NK-92 (cell line): ENCODE data around the gene LANCL2.

ENCODE experiments used
- DNase-seq: peaks from one replicate; lab custom pipeline; 2025; ENCODE audit not compliant: unreplicated experiment; lab: John Stamatoyannopoulos, UW

Gene LANCL2

GRCh38 chr7:55435466-55435865 is 70.3 kb downstream of the LANCL2 start:
- DNase-seq: no peak

GRCh38 chr7:55436457-55436856 is 71.3 kb downstream of the LANCL2 start:
- no peak for DNase-seq

GRCh38 chr7:55437375-55437774 is 72.2 kb downstream of the LANCL2 start:
- no peak for DNase-seq

GRCh38 chr7:55438085-55438756 is 73.1 kb downstream of the LANCL2 start:
- DNase-seq: no peak

DNA sequence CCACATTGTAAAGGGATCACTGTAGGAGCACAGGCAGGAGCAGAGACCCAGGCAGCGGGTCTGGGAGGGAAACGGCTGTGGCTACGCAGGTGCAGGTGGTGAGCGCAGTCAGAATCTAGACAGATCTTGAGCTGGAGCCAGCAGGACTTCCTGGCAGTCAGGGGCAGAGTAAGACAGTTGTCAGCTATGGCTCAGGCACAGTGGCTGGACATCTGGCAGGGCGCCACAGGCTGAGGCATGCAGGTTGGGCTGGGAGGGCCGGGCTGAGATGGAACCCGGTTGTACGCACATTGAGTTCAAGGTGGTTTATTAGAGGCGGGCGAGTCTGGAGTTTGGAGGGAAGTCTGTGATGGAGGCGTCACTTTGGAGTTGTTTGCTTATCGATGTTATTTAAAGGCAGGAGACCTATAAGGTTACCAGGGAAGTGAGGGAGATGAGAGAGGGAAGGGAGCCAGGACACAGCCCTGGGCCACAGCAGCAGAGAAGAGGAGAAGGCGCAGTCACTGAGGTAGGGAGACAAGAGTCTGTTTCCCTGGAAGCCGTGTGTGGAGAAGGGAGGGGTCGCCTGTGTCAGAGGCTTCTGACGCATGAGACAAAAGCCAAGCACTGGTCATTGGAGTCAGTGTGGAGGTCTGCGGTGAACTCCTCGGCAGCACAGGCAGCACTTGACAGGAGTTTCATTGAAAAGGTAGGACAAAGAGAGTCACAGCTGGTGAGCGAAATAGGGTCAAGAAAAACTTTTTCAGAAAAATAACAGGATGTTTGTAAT is 73.8 kb downstream of the LANCL2 start:
- no peak for DNase-seq

DNA sequence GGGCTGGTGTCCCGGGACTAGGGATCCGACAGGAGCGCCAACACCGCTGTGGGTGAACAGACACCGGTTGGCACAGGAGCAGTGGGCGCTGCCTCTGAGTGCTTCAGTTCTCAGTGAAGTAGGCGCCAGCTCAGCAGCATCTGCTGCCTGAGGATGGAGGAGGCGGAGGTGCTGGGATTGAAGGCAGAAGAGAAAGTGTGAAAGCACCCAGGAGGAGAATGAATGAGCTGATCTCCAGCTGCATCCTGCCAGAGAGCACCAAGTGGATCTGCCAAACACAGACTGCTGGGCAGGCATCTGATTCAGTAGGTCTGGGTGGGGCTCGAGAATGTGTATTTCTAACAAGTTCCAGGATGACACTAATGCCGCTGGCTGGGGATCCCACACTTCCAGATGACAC is 74.5 kb downstream of the LANCL2 start:
- no peak for DNase-seq

DNA sequence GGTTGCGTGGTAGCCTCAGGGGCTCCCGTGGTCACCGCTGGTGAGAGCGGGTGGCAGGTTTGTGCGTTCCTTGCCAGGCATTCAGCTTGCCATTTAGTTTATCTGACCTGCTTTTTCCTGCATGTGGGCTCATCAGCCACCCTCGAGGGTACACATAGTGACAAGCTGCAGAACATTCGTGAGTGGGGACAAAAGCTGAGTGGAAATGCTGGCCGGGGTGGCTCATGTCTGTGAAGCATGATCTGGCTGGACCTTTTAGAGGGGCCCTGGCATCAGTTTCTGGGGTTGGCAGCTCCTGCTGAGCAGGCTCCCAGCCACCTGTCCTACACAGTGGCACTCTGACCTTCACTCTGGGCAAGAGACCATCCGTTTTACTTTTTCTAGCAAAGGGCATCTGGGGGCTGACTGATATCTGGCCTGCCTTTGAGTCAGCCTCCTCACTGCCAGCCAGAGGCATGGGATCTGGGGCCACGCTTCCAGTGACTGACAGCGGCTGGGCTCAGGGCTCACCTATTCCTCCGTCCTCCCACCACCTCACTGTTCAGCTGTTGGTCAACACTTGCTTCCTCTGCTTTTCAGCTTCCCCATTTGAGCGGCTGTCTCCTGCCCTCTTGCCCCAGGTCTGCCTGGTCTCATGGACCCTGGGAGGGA is 75.0 kb downstream of the LANCL2 start:
- no peak for DNase-seq

- no peak for DNase-seq
Observed at GRCh38 chr7:55441002-55441401, 75.9 kb downstream of the LANCL2 start.

DNA sequence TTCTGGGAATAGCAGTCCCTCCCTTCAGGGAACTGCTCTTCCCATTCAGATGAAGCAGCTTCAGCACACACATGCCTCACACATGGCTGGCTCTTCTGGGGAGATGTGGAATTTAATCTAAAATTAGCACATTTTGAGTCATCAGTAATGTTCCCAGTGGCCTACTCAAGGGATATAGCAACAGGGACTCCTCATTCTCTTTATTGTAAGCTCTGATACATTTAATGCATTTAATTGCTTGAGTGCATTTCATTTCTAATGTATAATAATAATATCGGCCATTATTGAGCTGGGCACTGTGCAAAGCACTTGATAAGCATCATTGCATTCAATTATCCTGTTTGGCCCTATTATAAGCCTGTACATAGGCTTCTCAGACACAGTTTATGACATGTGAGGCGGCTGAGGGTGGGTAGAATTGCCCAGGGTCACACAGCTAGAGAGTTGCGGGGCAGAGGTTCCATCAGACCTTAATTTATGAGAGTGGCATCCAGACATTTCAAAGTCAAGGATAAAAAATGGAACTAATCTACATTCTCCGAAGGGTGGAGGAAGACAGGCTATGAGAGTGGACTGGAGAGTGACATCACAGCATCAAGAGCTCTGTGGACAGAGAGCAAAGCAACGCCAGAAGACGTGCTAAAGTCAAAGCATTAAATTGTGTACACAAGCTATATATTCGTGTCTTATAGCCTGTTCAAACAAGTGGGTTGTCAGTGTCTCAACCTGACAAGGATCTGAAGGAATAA is 76.8 kb downstream of the LANCL2 start:
- DNase-seq: no peak

DNA sequence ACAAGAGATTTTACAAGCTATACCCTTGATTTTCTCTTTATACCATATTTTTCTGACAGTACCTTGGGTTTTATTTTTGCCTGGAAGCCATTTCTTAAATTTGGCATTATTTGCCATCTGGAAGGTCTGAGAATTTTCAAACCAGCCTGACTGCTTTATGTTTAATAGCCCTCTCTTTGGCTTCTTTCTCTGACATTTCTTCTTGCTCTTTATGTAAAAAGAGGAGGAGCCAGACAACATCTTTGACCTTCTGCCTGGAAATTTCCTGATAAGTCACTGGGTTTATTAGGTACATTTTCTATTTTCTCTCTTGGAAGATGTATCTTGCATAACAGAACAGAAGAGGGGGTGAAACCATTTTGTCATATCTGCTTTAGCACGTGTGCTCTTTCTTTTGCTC is 79.6 kb downstream of the LANCL2 start:
- DNase-seq: no peak

DNA sequence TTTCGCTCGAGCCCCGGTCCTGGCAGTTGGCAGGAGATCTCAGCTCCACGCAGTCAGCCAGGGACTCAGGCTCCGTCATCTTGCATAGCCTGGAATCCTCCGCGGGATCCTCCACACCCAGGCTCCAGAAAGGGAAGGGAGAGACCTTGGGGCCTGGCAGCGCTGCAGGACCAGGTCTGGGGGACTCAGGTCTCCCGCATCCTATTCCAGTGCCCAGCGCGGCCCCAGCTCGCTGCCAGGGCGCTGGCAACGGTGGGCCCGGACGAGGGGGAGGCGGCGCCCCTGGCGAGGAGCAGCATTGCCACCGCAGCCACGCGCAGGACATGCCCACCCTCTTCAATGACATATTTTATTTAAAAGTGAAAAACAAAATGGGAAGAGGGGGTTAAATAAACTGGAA is 83.4 kb downstream of the LANCL2 start:
- no peak for DNase-seq

DNA sequence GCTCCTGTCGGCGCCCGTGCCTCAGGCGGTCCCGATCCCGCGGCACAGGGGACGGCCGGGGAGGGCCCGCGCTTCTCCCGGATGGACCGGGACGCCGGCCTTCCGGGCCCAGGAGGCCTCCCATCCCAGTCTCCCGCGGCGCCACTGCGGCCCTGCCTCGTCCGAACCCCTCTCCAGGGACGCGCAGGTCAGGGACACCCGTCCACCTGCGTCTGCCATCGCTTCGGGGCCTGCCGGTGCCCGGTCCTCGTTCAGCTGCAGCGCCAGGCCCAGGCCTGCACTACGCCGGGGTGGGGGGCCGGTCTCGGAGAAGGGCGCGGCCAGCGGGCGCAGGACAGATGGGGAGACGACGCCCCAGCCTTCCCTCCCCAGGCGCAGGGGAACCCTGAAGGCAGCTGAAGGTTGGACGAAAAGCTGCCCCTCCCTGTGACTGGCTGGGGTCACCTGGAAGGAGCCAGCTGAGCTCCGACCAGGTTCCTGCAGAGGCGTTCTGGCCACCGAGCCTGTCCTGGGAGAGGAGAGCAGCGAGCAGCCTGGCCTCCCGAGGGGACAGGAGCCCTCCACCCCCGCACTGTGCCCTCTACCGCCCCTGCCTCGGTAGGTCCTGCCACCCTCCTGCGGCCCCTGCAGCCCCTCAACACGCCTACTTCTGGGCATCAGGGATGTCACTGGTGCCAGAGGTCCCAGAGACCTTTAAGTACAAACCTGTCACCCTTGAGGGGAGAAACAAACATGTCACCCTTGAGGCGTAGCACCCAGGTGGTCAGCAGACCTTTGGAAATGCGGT is 84.3 kb downstream of the LANCL2 start:
- no peak for DNase-seq

DNA sequence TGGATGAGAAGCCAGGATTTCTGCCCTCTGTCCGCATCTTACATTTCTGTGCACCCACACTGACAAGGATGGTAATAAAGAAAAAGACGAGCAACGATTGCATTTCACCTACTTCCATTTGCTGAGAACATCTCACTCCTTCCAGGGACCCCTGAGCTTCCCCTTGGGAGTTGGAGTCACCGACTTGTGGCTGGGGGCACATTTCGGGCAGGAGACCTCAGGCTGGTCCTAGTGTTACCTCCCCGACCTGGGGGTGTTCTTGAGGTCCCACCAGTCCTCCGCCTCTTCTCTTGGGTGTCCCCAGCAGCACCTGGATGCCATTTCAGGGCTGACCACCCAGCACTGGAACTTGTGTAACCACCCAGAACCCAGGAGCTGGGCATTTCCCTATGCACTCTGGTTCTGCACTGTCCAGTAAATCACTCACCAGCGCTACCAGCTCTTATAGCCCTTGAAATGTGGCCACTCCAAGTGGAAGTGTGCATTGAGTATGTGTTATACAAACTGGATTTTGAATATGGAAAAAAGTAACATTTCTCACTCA is 84.9 kb downstream of the LANCL2 start:
- DNase-seq: no peak

DNA sequence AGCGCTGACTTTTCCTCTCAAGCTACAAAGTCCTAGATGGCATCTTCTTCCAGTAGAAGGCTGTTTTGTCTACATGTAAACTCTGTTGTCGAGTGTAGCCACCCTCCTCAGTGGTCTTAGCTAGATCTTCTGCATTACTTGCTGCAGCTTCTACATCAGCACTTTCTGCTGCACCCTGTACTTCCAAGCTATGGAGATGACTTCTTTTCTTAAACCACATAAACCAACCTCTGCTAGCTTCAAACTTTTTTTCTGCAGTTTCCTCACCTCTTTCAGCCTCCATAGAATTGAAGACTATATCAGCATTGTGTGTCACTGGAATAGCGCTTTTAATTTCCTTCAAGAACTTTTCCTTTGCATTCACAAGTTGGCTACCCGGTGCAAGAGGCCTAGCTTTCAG is 87.8 kb downstream of the LANCL2 start:
- no peak for DNase-seq

DNA sequence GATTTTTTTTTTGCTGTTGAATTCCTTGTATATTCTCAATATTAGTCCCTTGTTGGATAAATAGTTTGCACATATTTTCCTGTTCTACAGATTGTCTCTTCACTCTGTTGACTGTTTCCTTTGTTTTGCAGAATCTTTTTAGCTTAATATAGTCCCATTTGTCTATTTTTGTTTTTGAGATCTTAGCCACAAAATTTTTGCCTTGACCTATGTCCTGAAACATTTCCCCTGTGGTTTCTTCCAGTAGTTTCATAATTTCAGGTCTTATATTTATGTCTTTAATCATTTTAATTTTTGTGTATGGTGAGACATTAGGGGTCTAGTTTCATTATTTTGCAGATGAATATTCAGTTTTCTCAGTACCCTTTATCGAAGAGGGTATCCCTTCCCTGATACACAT is 92.7 kb downstream of the LANCL2 start:
- no peak for DNase-seq

- no peak for DNase-seq
Observed at GRCh38 chr7:55458351-55458750, 93.2 kb downstream of the LANCL2 start.

- no peak for DNase-seq
Observed at GRCh38 chr7:55463686-55464262, 98.6 kb downstream of the LANCL2 start.

DNA sequence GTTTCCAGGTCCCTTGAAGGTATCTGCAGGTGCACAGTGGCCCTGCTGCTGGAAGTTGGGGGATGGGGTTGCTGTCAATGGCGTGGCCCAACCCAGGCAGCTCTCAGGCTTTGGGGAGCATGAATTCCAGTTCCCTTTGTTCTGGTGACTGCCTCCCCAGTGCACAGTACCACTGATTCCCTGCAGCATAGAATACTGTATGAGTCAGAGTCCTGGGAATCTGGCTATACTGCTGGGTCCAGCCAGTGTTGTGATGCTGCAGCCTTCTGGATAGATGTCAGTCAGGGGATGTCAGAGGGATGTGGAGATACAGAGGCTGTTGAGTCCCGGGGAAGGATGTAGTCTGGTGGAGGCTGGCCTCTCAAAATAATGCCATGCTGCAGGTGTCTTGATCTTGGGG is 99.3 kb downstream of the LANCL2 start:
- no peak for DNase-seq

DNA sequence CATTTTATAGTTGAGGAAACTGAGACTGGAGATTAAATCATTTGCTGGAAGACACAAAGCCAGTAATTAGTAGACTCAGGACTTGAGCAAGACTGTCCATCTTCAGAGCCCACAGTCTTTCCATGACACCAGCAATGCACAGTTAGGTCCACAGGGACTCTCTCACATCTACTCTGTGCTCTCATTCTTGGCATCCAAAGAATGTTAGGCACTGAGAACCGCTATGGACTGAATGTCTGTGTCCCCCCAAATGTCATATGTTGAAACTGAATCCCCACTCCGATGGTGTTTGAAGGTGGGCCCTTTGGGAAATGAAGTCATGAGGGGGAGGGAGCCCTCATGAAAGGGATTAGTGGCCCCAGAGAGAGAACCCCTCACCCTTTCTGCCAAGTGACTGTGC is 100.6 kb downstream of the LANCL2 start:
- DNase-seq: no peak

DNA sequence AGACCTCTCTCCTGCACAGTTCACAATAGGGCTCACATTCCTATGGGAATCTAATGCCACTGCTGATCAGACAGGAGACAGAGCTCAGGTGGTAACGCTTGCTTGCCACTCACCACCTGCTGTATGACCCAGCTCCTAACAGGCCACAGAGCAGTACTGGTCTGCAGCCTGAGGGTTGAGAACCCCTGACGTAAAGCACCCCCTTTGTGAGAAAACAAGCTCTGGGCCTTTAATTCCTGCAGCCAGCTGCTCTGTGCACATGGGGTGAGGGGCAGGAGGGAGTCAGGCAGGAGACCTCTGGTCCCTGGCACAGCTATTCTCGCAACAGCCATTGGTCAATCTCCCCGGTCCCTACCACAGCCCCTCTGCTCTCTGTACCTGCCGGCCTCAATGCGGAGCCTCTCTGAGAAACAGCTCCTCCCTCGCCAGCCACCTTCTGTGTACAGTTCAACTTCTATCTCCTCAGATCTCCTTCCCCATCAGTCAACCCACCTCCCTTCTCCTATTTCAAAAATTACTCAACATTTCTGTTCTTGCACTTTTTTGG is 102.0 kb downstream of the LANCL2 start:
- DNase-seq: no peak
